Anterior cingulate cortex (tissue), 58 donors: ENCODE measurements around the gene YPEL1.
"Not testable (repeated sequence)": the region's sequence is repeated elsewhere in the genome, so short reads cannot be mapped to it uniquely, and the experiment has no call there.

Source experiments
- DNase-seq, 58 donors: peaks; one replicate each; lab custom pipeline; 2025; lab: John Stamatoyannopoulos, UW

YPEL1 gene

GRCh38 chr22:21725956-21726649, 9.5 kb downstream of the YPEL1 start:
- no peak for DNase-seq

GRCh38 chr22:21724496-21724895, 11.1 kb downstream of the YPEL1 start:
- DNase-seq = not testable (repeated sequence)

GRCh38 chr22:21721195-21721852, 14.3 kb downstream of the YPEL1 start:
- DNase-seq = not testable (repeated sequence)

GRCh38 chr22:21720191-21720859, 15.3 kb downstream of the YPEL1 start:
- DNase-seq = not testable (repeated sequence)

GRCh38 chr22:21719024-21719423, 16.6 kb downstream of the YPEL1 start:
- no peak for DNase-seq

GRCh38 chr22:21718499-21718898, 17.1 kb downstream of the YPEL1 start:
- no peak for DNase-seq

- not testable (repeated sequence) for DNase-seq
These were observed 19.0 kb downstream of the YPEL1 start for GRCh38 chr22:21716395-21717122.

- no peak for DNase-seq
These were observed 20.8 kb downstream of the YPEL1 start for GRCh38 chr22:21714786-21715185.

GRCh38 chr22:21714059-21714770, 21.4 kb downstream of the YPEL1 start:
- no peak for DNase-seq

GRCh38 chr22:21713428-21714058, 22.1 kb downstream of the YPEL1 start:
- peak in 2 of 58 donors; percentile 9 for DNase-seq

GRCh38 chr22:21712751-21713427, 22.7 kb downstream of the YPEL1 start:
- peak in 53 of 58 donors; percentile 5 to 86 (median 62) for DNase-seq

- DNase-seq = no peak
These were observed 23.7 kb downstream of the YPEL1 start for GRCh38 chr22:21711851-21712250.

GRCh38 chr22:21710156-21710555, 25.4 kb downstream of the YPEL1 start:
- no peak for DNase-seq

GRCh38 chr22:21709688-21710087, 25.9 kb downstream of the YPEL1 start:
- DNase-seq = no peak

GRCh38 chr22:21708960-21709359, 26.6 kb downstream of the YPEL1 start:
- DNase-seq = no peak

GRCh38 chr22:21707677-21708076, 27.9 kb downstream of the YPEL1 start:
- DNase-seq = no peak

GRCh38 chr22:21703684-21704316, 31.8 kb downstream of the YPEL1 start:
- no peak for DNase-seq
